HG03280 (cell line): Measurements from ENCODE around the gene RFC1.

Experiments
- ATAC-seq: cut with Tn5 transposase; IDR thresholded peaks from one replicate; pipeline ENCODE4 v1.9.1; 2021; ENCODE audit warnings: mild to moderate bottlenecking, moderate library complexity; ENCODE audit not compliant: unreplicated experiment

Gene RFC1

DNA sequence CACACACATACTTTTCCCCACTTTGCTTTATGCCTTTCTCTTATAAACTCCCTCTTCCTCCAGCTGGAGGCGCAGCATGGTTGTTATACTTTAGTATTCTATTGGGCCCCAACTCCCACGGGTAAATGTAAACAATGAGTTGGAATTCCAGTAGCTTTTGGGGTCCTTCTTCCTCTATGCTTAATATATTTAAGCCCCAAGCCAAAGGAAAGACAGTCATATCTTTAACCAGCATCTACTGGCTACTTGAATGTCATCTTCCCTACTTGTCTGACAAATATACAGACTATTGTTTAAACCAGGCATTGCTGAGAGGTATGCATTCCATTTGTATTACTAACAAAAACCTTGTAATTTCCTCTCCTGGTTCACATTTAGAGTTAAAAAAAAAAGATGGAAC is 110.9 kb downstream of the RFC1 start:
- no peak for ATAC-seq

DNA sequence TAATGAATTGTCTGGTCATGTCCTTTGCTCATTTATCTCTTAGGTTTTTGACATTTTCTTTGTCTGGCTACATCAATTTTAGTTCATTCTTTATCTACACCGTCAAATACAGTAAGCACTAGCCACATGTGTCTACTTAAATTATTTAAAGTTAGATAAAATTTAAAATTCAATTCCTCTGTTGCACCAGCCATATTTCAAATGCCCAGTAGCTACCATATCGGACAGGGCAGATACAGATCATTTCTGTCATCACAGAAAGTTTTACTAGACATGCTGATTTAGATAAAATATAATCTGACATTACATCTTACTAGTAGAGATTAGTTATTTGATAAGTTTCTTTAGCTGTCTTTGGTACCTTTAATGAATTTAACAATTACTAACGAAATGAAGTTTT is 122.7 kb downstream of the RFC1 start:
- no peak for ATAC-seq
